Measurements from ENCODE around the gene MCOLN2.

MCOLN2 gene

GRCh38 chr1:84889437-84889836 lies 107.5 kb downstream of the MCOLN2 start:
- ChIA-PET CTCF (no interaction called here), POLR2A (no interaction called here)
- TF ChIP-seq CTBP1 (IDR thresholded peaks at IDR 0.05; ENCODE audit: borderline replicate concordance) (no peak), L3MBTL2 (conservative IDR thresholded peaks at IDR 0.05) (no peak), TARDBP (IDR thresholded peaks at IDR 0.05) (no peak), PKNOX1 (IDR thresholded peaks at IDR 0.05) (no peak), SUZ12 (IDR thresholded peaks at IDR 0.05) (no peak), HDGF (IDR thresholded peaks at IDR 0.05; ENCODE audit: borderline replicate concordance) (no peak), BHLHE40 (IDR thresholded peaks at IDR 0.05; ENCODE audit: borderline replicate concordance) (no peak), NFRKB (IDR thresholded peaks at IDR 0.05) (no peak), ZNF384 (IDR thresholded peaks at IDR 0.05) (no peak), FOXK2 (IDR thresholded peaks at IDR 0.05) (no peak), FOXM1 (IDR thresholded peaks at IDR 0.05; ENCODE audit: borderline replicate concordance) (no peak), LEF1 (IDR thresholded peaks at IDR 0.05; ENCODE audit: borderline replicate concordance) (no peak), SP1 (IDR thresholded peaks at IDR 0.05) (no peak)
- DNase-seq (ENCODE audit: extremely low spot score) = no peak

- DNase-seq (ENCODE audit: extremely low spot score) = no peak
- TF ChIP-seq ELF4 (IDR thresholded peaks at IDR 0.05) = no peak
- no peak for TF ChIP-seq HDGF (IDR thresholded peaks at IDR 0.05; ENCODE audit: borderline replicate concordance)
- TF ChIP-seq L3MBTL2 (conservative IDR thresholded peaks at IDR 0.05) = no peak
- no peak for TF ChIP-seq FOXM1 (IDR thresholded peaks at IDR 0.05; ENCODE audit: borderline replicate concordance)
- TF ChIP-seq BHLHE40 (IDR thresholded peaks at IDR 0.05; ENCODE audit: borderline replicate concordance) = no peak
- no peak for TF ChIP-seq TARDBP (IDR thresholded peaks at IDR 0.05)
- no peak for TF ChIP-seq NFRKB (IDR thresholded peaks at IDR 0.05)
- no peak for TF ChIP-seq FOXA1 (IDR thresholded peaks at IDR 0.05)
- no peak for TF ChIP-seq PKNOX1 (IDR thresholded peaks at IDR 0.05)
- no peak for TF ChIP-seq CTBP1 (IDR thresholded peaks at IDR 0.05; ENCODE audit: borderline replicate concordance)
- TF ChIP-seq SP1 (IDR thresholded peaks at IDR 0.05) = no peak
- no peak for TF ChIP-seq SUZ12 (IDR thresholded peaks at IDR 0.05)
- no peak for TF ChIP-seq ARNT (IDR thresholded peaks at IDR 0.05)
- no peak for TF ChIP-seq ZNF384 (IDR thresholded peaks at IDR 0.05)
- ChIA-PET POLR2A (no interaction called here), CTCF (interaction anchor here (1.2 kb wide), 1 partner anchor 56 kb away, joined by 3 read pairs; no protein-coding TSS in a partner anchor)
Measured at GRCh38 chr1:84888753-84889152, 108.2 kb downstream of the MCOLN2 start.

- no peak for DNase-seq (ENCODE audit: extremely low spot score)
- POLR2A ChIA-PET = no interaction called here
- TF ChIP-seq PKNOX1 (IDR thresholded peaks at IDR 0.05) (no peak), BHLHE40 (IDR thresholded peaks at IDR 0.05; ENCODE audit: borderline replicate concordance) (no peak), TARDBP (IDR thresholded peaks at IDR 0.05) (no peak), CTBP1 (IDR thresholded peaks at IDR 0.05; ENCODE audit: borderline replicate concordance) (no peak), SUZ12 (IDR thresholded peaks at IDR 0.05) (no peak), SP1 (IDR thresholded peaks at IDR 0.05) (no peak), FOXK2 (IDR thresholded peaks at IDR 0.05) (no peak), L3MBTL2 (conservative IDR thresholded peaks at IDR 0.05) (no peak), FOXA1 (IDR thresholded peaks at IDR 0.05) (no peak)
- CTCF ChIA-PET = no interaction called here
Measured at GRCh38 chr1:84887261-84887934, 109.5 kb downstream of the MCOLN2 start.

- POLR2A ChIA-PET = no interaction called here
- CTCF ChIA-PET = no interaction called here
- DNase-seq (ENCODE audit: extremely low spot score) = no peak
- TF ChIP-seq ELF4 (IDR thresholded peaks at IDR 0.05) = no peak
- TF ChIP-seq LEF1 (IDR thresholded peaks at IDR 0.05; ENCODE audit: borderline replicate concordance) = no peak
Measured at GRCh38 chr1:84885469-84885868, 111.4 kb downstream of the MCOLN2 start.

GRCh38 chr1:84884671-84885389 lies 112.1 kb downstream of the MCOLN2 start:
- CTCF ChIA-PET = interaction anchor here (0.7 kb wide), 1 partner anchor 292 kb away, joined by 4 read pairs; no protein-coding TSS in a partner anchor
- TF ChIP-seq ARNT (IDR thresholded peaks at IDR 0.05) (no peak), ELF4 (IDR thresholded peaks at IDR 0.05) (no peak), ZNF384 (IDR thresholded peaks at IDR 0.05) (no peak), PKNOX1 (IDR thresholded peaks at IDR 0.05) (no peak), LEF1 (IDR thresholded peaks at IDR 0.05; ENCODE audit: borderline replicate concordance) (no peak), FOXK2 (IDR thresholded peaks at IDR 0.05) (no peak), BHLHE40 (IDR thresholded peaks at IDR 0.05; ENCODE audit: borderline replicate concordance) (no peak), SUZ12 (IDR thresholded peaks at IDR 0.05) (no peak), NFRKB (IDR thresholded peaks at IDR 0.05) (no peak), HDGF (IDR thresholded peaks at IDR 0.05; ENCODE audit: borderline replicate concordance) (no peak), L3MBTL2 (conservative IDR thresholded peaks at IDR 0.05) (no peak), SP1 (IDR thresholded peaks at IDR 0.05) (no peak), FOXM1 (IDR thresholded peaks at IDR 0.05; ENCODE audit: borderline replicate concordance) (no peak), TARDBP (IDR thresholded peaks at IDR 0.05) (no peak), FOXA1 (IDR thresholded peaks at IDR 0.05) (no peak)
- no peak for DNase-seq (ENCODE audit: extremely low spot score)
- POLR2A ChIA-PET = no interaction called here
